HG02610 (cell line): Measurements from ENCODE around the gene KIAA0319L.

Experiments
- ATAC-seq: cut with Tn5 transposase; IDR thresholded peaks from one replicate; pipeline ENCODE4 v1.9.1; 2021; ENCODE audit warnings: mild to moderate bottlenecking, moderate library complexity; ENCODE audit not compliant: unreplicated experiment

Gene KIAA0319L

DNA sequence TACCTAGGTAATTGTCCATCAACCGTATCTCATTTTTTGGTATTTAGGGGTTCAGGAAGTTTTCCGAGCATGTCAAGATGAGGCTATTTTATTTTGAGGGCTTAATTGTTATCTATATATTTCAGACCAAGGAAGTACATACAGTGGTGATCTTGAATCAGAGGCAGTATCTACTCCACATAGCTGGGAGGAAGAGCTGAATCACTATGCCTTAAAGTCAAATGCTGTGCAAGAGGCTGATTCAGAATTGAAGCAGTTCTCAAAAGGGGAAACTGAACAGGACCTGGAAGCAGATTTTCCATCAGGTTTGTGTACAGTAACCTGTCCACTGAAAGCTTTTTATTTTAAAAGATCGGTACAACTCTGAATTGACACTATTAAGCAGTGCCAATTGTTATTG lies 158.5 kb downstream of the KIAA0319L start:
- ATAC-seq, result no peak

DNA sequence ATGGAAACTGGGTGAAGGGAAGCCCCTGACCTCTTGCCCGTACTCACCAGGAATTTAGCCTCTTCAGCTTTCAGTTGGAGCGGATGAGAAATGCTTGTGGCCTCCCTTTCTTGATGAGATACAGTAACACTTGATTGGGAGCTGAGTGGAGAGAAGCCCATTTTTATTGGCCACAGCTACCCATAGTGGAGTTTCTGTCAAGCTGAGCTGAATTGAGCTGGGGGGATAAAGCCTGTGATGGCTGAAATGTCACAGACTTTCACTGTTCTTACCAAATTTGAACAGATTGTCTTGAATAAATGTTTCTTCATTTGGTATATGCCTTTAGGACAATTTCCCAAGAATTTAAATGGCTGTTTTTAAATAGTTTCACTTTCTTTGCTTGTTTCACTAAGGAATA lies 162.8 kb downstream of the KIAA0319L start:
- no peak for ATAC-seq

DNA sequence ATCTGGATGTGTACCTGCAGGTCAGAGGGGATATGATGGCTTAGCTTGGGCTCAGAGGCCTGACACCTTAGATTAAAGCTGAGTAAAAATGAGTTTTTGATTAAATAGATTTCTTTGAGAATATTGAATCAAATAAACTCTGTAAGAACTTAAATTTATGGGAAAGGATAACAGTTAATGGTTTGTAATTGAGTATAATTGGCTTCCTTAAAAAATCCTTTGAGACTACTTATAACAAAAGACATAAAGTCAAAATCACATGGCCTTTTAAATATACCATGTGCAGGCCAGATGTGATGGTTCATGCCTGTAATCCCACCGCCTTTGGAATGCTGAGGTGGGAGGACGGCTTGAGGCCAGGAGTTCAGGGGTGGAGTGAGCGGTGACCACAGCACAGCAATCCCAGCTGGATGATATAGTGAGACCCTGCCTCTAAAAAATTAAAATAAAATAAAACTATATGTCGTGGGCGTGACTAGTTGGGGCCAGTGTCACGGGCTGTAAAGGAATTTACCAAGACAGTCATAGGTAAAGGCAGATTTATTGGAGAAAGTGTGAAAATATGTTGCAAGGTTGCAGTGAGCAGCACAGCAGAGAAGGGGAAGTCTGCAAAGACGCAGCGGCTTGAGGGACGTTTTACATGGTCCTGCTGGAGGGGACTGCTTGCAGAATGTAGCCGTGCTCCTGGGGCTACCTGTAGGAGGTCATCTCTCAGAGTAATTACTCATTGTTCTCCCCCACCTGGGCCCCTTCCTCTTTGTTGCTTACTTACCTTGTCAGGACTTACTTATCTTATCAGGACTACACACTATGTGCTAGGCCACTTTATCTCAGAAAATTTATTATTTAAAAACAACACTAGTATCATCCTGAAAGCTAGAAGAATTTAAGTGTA lies 166.4 kb downstream of the KIAA0319L start:
- no peak for ATAC-seq

DNA sequence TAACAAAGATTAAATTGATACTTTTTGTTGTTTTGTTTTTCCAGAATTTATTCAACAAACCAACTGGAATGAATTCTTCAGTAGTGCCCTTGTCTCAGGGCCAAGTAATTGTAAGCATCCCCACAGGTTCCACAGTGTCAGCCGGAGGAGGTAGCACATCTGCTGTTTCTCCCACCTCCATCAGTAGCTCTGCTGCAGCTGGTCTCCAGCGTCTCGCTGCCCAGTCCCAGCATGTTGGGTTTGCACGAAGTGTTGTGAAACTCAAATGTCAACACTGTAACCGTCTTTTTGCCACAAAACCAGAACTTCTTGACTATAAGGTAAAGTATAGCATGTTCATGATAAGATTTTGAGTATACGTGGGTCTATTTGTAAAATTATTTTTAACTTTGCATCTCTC lies 170.2 kb downstream of the KIAA0319L start:
- no peak for ATAC-seq

DNA sequence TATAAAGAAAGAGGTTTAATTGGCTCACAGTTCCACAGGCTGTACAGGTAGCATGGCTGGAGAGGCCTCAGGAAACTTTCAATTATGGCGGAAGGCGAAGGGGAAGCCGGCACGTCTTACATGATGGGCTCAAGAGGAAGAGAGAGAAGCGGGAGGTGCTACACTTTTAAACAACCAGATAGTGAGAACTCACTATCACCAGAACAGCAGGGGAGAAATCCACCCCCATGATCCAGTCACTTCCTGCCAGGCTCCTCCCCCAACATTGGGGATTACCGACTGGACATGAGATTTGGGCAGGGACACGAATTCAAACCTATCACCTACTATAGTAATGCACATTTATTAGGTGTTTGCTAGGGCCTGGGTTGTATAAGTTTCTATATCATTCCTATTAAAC lies 170.9 kb downstream of the KIAA0319L start:
- ATAC-seq, result no peak
